GM06990 (cell line): ENCODE results near the gene GUK1.

ENCODE experiments used
- DNase-seq: peaks from one replicate; pipeline ENCODE4 v3.0.0-alpha.2; 2011; ENCODE audit not compliant: insufficient read length; ENCODE audit errors: extremely low read depth
- H3K27me3 ChIP-seq: replicated peaks from 2 replicates; pipeline ENCODE4 v1.6.0; 2011; ENCODE audit warnings: low read length; ENCODE audit not compliant: control insufficient read depth, insufficient read depth
- H3K36me3 ChIP-seq: 2 replicates; pipeline ENCODE4 v1.5.1; 2011; ENCODE audit warnings: low read length; ENCODE audit not compliant: control insufficient read depth, insufficient read depth
- H3K4me3 ChIP-seq: replicated peaks from 2 replicates; pipeline ENCODE4 v1.5.1; 2011; ENCODE audit warnings: low read depth, mild to moderate bottlenecking, control low read depth, low read length
- TF ChIP-seq, protein P1 (sequence below): IDR thresholded peaks from 2 replicates; pipeline ENCODE4 v1.5.1; 2011; ENCODE audit warnings: low read length, control low read depth, mild to moderate bottlenecking, inconsistent platforms; ENCODE audit not compliant: insufficient read depth, poor library complexity, severe bottlenecking

Gene GUK1

DNA sequence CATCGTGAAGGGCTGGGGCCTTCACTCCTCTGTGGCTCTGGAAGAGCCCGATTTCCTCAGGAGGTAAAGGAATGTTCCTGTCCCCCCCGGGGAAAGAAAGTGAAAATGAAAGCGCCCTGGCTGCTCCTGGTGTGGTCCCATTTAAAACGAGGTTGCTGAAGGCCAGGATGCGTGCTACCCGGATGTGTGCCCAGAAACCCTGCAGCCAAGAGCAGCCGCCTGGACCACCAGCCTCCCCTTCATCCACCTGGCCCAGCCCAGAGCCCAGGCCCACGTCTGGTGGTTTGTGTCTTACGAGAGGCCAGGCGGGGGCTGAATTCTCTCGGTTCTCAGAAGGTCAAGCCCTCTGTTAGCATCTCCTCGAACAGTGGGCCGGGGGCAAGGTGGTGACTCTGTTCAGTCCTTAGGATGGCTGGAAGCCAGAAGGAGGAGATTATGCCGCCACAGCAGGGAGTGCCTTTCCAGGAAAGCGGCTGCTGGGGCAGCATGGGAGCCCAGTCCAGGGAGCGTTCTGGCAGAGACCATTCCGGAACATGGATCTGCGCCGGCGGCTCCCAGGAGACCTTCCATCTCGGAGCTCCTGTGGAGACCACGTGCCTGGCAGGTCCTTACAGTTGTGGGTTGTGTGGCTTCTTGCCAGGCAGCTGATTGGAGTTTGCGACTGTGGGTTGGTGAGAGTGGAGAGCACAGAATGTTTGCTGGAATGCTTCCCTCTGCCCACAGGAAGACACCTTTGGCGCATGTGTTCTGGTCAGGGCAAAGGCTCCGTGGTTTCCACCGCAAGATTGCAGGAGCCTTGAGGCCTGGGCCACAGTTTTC is 1.4 kb downstream of the GUK1 start:
- peak; percentile 39 for DNase-seq
- TF ChIP-seq, protein P1, sequence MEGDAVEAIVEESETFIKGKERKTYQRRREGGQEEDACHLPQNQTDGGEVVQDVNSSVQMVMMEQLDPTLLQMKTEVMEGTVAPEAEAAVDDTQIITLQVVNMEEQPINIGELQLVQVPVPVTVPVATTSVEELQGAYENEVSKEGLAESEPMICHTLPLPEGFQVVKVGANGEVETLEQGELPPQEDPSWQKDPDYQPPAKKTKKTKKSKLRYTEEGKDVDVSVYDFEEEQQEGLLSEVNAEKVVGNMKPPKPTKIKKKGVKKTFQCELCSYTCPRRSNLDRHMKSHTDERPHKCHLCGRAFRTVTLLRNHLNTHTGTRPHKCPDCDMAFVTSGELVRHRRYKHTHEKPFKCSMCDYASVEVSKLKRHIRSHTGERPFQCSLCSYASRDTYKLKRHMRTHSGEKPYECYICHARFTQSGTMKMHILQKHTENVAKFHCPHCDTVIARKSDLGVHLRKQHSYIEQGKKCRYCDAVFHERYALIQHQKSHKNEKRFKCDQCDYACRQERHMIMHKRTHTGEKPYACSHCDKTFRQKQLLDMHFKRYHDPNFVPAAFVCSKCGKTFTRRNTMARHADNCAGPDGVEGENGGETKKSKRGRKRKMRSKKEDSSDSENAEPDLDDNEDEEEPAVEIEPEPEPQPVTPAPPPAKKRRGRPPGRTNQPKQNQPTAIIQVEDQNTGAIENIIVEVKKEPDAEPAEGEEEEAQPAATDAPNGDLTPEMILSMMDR, result no peak

DNA sequence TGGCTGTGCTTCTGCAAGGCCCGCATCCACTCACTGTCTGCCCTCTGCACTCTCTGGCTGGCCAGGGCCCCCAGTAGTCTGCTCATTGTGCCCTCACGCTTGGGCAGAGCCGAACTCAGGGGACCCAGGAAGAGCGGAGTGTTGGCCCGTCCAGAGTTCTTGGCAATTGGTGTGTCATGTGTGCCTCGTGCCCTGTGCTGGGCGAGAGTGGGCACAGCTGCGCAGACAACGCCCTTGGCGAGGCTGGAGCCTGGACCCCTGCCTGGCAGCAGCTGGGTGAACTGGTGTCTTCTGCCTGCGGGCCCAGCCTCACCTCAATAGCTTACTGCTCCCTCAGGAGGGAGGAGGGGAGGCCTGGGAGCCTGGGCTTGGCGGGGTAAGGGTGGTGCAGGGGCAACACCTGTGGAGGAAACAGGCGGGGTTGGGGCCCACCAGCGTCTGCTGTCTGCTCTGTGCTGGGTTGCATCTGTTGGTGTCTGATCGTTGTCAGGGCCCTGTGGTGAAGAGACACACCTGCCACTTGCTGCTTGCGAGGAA is 2.1 kb downstream of the GUK1 start:
- peaks cover 15% of the 10 kb centered on the region for H3K36me3 ChIP-seq
- H3K27me3 ChIP-seq, result no peaks in the 10 kb centered on the region
- TF ChIP-seq, protein P1, result no peak
- peak; percentile 7 for DNase-seq
- peak overlapping the region; percentile 93 for H3K4me3 ChIP-seq

More for the DNA sequence above, 1.4 kb downstream of the GUK1 start:
- Histone ChIP-seq H3K36me3 (peaks cover 8% of the 10 kb centered on the region), H3K4me3 (peak overlapping the region; percentile 93), H3K27me3 (no peaks in the 10 kb centered on the region)

DNA sequence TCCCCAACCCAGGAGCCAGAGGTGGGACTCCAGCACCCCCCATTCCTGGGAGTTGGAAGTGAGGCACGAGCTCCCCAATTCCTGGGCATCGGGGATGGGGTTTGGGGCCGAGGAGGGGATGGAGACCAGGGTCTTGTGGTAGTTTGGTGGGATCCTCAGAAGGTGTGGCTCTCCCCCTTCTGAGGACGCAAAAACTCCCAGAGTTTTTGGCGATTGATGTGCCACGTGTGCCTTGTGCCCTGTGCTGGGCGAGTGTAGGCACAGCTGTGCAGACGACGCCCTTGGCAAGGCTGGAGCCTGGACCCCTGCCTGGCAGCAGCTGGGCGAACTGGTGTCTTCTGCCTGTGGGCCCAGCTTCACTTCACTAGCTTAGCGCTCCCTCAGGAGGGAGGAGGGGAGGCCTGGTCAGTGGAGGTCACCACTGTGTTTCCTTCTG is 2.6 kb downstream of the GUK1 start:
- DNase-seq, result no peak
- no peak overlapping the region for H3K4me3 ChIP-seq
- TF ChIP-seq, protein P1, result no peak
- no peaks in the 10 kb centered on the region for H3K27me3 ChIP-seq
- H3K36me3 ChIP-seq, result peaks cover 20% of the 10 kb centered on the region

DNA sequence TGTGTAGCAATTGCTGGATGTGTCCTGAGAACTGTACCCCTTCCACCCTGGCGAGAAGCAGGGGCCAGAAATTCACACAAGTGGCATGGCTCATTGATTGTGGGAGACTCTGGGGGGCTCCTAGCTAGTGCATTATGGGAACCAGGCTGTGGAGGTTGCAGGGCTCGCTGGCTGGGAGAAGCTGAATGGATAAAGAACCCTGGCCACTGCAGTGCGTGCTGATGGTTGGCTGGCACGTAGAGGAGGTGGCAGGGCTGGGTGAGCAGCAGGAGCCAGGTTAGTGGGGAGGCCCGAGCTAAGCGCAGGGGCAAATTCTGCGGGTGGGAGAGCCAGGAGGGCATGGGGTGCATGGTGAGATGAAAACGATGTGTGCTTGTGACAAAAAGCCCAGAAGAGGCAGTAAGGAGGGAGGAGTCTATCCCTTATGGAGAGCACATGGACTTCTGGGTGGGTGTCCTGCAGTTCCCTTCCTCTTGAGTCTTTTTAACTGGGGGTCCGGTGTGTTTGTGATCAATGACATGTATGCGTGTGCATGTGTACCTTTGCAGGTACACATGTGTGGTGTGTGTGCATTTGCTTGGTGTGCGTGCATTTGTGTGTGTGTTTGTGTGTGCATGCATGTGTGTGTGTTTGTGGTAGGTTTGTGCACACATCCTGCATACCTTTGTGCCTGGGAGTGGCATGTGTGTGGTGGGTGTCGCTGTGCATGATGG is 3.6 kb downstream of the GUK1 start:
- no peak overlapping the region for H3K4me3 ChIP-seq
- H3K36me3 ChIP-seq, result peaks cover 27% of the 10 kb centered on the region
- TF ChIP-seq, protein P1, result no peak
- no peak for DNase-seq
- no peaks in the 10 kb centered on the region for H3K27me3 ChIP-seq

DNA sequence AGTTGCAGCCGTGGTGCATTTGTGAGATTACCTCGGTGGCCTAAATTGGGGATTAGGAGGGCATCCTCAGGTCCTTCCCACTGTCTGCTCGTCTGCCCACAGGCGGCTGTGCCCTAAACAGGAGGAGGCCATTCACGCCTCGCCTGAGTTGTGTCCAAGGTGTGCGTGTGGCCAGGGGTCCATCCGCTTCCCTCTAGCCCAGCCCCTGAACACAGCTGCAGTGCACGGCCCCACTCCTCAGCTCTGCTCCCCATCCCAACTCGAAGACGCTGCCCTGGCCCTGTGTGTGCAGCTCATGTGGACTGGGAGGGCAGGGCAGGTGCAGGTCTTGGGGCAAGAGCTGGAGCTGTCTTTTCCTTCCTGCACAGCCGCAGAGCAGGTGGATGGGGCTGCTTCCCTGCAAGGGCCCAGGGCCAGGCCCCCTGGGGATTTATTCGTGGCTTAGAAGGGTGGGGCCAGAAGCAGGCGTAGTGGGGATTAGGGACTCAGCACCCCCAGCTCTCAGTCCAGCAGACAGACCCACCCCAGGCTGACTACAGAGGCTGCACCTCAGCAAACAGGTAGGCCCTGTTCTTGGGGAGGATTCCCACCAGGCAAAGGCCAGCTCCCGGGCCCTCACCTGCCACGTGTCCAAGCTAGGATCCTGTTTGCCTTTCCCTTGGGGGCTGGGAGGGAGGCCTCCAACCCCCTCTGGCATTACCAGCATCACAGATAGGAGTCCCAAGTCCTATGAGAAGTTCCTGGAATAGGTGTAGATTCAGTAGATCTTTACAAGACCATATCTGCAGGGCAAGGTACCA is 4.3 kb downstream of the GUK1 start:
- TF ChIP-seq, protein P1, result no peak
- no peak for DNase-seq
- Histone ChIP-seq H3K27me3 (no peaks in the 10 kb centered on the region), H3K36me3 (peaks cover 32% of the 10 kb centered on the region), H3K4me3 (no peak overlapping the region)
